Neural cell (in vitro differentiated cells): Measurements from ENCODE around the gene HDC. TPM values are rescaled to one million over a fixed set of nuclear protein-coding genes. Genes with fewer than 3 reads are reported as not detected.

Experiments
- H2AFZ ChIP-seq: fragments of 200-600, 300-800 bp; sonication (generic), shearing (Covaris generic); 2 replicates; pipeline ENCODE4 v1.6.0; 2014; ENCODE audit warnings: low read depth, mild to moderate bottlenecking, antibody characterized with exemption, low read length, moderate library complexity
- H3F3A ChIP-seq: fragments of 200-600 bp; shearing (Covaris generic); 2 replicates; pipeline ENCODE4 v1.6.1; 2016; ENCODE audit warnings: mild to moderate bottlenecking, moderate library complexity, mixed read lengths, antibody characterized with exemption, low read length; ENCODE audit not compliant: insufficient read depth, poor library complexity, severe bottlenecking
- H3K27ac ChIP-seq: fragments of 200-600, 300-800 bp; sonication (generic), shearing (Covaris generic); 2 replicates; pipeline ENCODE4 v1.5.1; 2014; ENCODE audit warnings: mild to moderate bottlenecking, low read length, moderate library complexity
- H3K27me3 ChIP-seq: fragments of 300-800, 200-600 bp; sonication (generic), shearing (Covaris generic); 2 replicates; pipeline ENCODE4 v1.6.0; 2014; ENCODE audit warnings: mild to moderate bottlenecking, low read depth, low read length, moderate library complexity; ENCODE audit not compliant: insufficient read depth
- H3K36me3 ChIP-seq: fragments of 300-800, 200-600 bp; sonication (generic), shearing (Covaris generic); 2 replicates; pipeline ENCODE4 v1.5.1; 2014; ENCODE audit warnings: mild to moderate bottlenecking, antibody characterized with exemption, low read length, moderate library complexity; ENCODE audit not compliant: insufficient read depth
- H3K4me2 ChIP-seq: fragments of 300-800, 200-600 bp; sonication (generic), shearing (Covaris generic); 2 replicates; pipeline ENCODE4 v1.6.0; 2014; ENCODE audit warnings: mild to moderate bottlenecking, low read length
- H3K4me3 ChIP-seq: fragments of 300-800, 200-600 bp; sonication (generic), shearing (Covaris generic); 2 replicates; pipeline ENCODE4 v1.5.1; 2014; ENCODE audit warnings: mild to moderate bottlenecking, low read length, moderate library complexity
- H3K79me2 ChIP-seq: fragments of 200-600 bp; shearing (Covaris generic); replicated peaks from 2 replicates; pipeline ENCODE4 v1.6.0; 2014; ENCODE audit warnings: mild to moderate bottlenecking, low read length, moderate library complexity; ENCODE audit not compliant: insufficient read depth
- H3K9ac ChIP-seq: fragments of 300-800, 200-600 bp; sonication (generic), shearing (Covaris generic); 2 replicates; pipeline ENCODE4 v1.6.1; 2016; ENCODE audit warnings: mild to moderate bottlenecking, low read length, mixed read lengths
- H3K9me2 ChIP-seq: fragments of 200-600 bp; shearing (Covaris generic); 2 replicates; pipeline ENCODE4 v1.6.1; 2016; ENCODE audit warnings: mild to moderate bottlenecking, low read length, mixed read lengths; ENCODE audit not compliant: insufficient read depth
- H3K9me3 ChIP-seq: fragments of 200-600, 300-800 bp; sonication (generic), shearing (Covaris generic); 2 replicates; pipeline ENCODE4 v1.6.1; 2016; ENCODE audit warnings: mild to moderate bottlenecking, mixed run types, low read length, moderate library complexity, mixed read lengths
- H4K20me1 ChIP-seq: fragments of 200-600 bp; shearing (Covaris generic); 2 replicates; pipeline ENCODE4 v1.6.1; 2016; ENCODE audit warnings: mild to moderate bottlenecking, mixed run types; ENCODE audit not compliant: insufficient read depth
- EP300 ChIP-seq: fragments of 450-650 bp; conservative IDR thresholded peaks from 2 replicates; pipeline ENCODE4 v1.6.1; 2014; ENCODE audit warnings: antibody characterized with exemption, mild to moderate bottlenecking, moderate library complexity; ENCODE audit not compliant: poor library complexity, severe bottlenecking
- EZH2 ChIP-seq: fragments of 200-600, 300-800 bp; shearing (Covaris generic), sonication (generic); IDR thresholded peaks from 2 replicates; pipeline ENCODE4 v1.6.1; 2014; ENCODE audit warnings: antibody characterized with exemption, low read length, borderline replicate concordance, mild to moderate bottlenecking; ENCODE audit not compliant: insufficient read depth, poor library complexity, severe bottlenecking
- MXI1 ChIP-seq: fragments of 450-650 bp; conservative IDR thresholded peaks from 2 replicates; pipeline ENCODE4 v1.6.1; 2014; ENCODE audit warnings: antibody characterized with exemption, mild to moderate bottlenecking; ENCODE audit not compliant: poor library complexity, severe bottlenecking
- POLR2AphosphoS5 ChIP-seq: IDR thresholded peaks from 2 replicates; pipeline ENCODE4 v1.6.1; 2012
- RAD21 ChIP-seq: fragments of 450-650 bp; conservative IDR thresholded peaks from 2 replicates; pipeline ENCODE4 v1.6.1; 2014; ENCODE audit warnings: antibody characterized with exemption, mild to moderate bottlenecking, moderate library complexity
- SMC3 ChIP-seq: fragments of 450-650 bp; conservative IDR thresholded peaks from 2 replicates; pipeline ENCODE4 v1.6.1; 2014; ENCODE audit warnings: antibody characterized with exemption, mild to moderate bottlenecking, moderate library complexity; ENCODE audit not compliant: poor library complexity
- TAF1 ChIP-seq: IDR thresholded peaks from 2 replicates; pipeline ENCODE4 v1.6.1; 2012; ENCODE audit warnings: low read depth
- polyA plus RNA-seq: library from polyadenylated mRNA; depleted of rRNA; stranded (reverse); fragments of >200 nt; gene quantifications from 2 replicates; pipeline ENCODE4 v1.2.3, GENCODE V29; 2014
- TF ChIP-seq, protein P1 (sequence below): IDR thresholded peaks from 2 replicates; pipeline ENCODE4 v1.6.1; 2012; ENCODE audit warnings: borderline replicate concordance
- TF ChIP-seq, protein P2 (sequence below): fragments of 450-650 bp; IDR thresholded peaks from 2 replicates; pipeline ENCODE4 v1.5.1; 2014; ENCODE audit warnings: antibody characterized with exemption, mild to moderate bottlenecking, moderate library complexity; ENCODE audit not compliant: poor library complexity, severe bottlenecking

Gene HDC
- polyA plus RNA-seq, 1 donor from 2014 or later, result 4.5 TPM

DNA sequence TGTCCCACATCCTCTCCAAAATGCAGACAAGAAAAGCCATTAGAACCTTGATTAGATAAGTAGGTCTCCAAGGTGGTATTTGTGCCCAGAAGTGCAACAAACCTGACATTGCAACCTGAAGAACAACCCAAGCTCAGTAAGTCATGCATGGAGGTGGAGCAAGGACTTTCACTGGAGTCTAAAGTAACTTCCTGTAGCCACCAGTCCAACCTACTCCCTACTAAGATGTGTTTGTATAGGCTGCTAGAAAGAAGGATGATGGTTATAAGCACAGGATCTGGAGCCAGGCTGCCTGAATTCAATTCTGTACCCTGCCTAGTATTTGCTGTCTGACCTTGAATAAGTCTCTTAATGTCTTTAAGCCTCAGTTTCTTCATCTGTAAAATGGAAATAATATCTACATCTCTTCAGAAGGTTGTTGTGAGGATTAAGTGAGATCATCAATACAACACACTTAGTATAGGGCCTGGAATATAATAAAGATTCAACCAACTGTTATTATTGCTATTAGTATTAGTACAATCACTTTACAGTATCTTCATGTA is 32.3 kb downstream of the HDC start:
- no peak overlapping the region for H2AFZ ChIP-seq
- H3K9ac ChIP-seq, result no peak overlapping the region
- H3K36me3 ChIP-seq, result no peaks in the 10 kb centered on the region
- H3F3A ChIP-seq, result no peaks in the 10 kb centered on the region
- H3K27ac ChIP-seq, result no peak overlapping the region
- no peaks in the 10 kb centered on the region for H3K79me2 ChIP-seq
- no peaks in the 10 kb centered on the region for H3K9me3 ChIP-seq
- no peak overlapping the region for H3K4me3 ChIP-seq
- H4K20me1 ChIP-seq, result no peaks in the 10 kb centered on the region
- H3K9me2 ChIP-seq, result no peaks in the 10 kb centered on the region
- TF ChIP-seq TAF1, result no peak
- no peak overlapping the region for H3K4me2 ChIP-seq
- H3K27me3 ChIP-seq, result no peaks in the 10 kb centered on the region

DNA sequence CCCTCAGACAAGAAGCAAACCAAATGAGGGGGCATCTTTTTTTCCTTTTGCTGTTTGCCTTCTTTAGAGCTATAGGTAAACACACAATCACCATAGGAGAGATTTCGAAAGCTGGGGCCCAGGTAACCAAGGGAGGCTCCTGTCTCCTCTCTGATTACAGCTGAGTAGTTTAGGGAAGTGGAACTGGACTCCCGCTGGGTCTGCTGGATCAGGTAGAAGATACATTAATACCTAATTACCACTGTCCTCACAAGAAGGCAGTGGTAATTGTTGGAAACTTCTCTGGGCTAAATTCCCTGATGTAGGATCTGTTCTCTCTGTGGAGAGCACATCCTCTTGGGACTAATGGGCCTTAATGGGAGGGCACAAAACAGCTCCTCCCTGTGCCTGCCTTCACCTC is 32.7 kb downstream of the HDC start:
- Histone ChIP-seq H3K9me2 (no peaks in the 10 kb centered on the region), H2AFZ (no peak overlapping the region)
- TF ChIP-seq EZH2 (no peak), EP300 (no peak), SMC3 (no peak), TAF1 (no peak), MXI1 (no peak), POLR2AphosphoS5 (no peak), RAD21 (no peak)
- TF ChIP-seq, protein P1, sequence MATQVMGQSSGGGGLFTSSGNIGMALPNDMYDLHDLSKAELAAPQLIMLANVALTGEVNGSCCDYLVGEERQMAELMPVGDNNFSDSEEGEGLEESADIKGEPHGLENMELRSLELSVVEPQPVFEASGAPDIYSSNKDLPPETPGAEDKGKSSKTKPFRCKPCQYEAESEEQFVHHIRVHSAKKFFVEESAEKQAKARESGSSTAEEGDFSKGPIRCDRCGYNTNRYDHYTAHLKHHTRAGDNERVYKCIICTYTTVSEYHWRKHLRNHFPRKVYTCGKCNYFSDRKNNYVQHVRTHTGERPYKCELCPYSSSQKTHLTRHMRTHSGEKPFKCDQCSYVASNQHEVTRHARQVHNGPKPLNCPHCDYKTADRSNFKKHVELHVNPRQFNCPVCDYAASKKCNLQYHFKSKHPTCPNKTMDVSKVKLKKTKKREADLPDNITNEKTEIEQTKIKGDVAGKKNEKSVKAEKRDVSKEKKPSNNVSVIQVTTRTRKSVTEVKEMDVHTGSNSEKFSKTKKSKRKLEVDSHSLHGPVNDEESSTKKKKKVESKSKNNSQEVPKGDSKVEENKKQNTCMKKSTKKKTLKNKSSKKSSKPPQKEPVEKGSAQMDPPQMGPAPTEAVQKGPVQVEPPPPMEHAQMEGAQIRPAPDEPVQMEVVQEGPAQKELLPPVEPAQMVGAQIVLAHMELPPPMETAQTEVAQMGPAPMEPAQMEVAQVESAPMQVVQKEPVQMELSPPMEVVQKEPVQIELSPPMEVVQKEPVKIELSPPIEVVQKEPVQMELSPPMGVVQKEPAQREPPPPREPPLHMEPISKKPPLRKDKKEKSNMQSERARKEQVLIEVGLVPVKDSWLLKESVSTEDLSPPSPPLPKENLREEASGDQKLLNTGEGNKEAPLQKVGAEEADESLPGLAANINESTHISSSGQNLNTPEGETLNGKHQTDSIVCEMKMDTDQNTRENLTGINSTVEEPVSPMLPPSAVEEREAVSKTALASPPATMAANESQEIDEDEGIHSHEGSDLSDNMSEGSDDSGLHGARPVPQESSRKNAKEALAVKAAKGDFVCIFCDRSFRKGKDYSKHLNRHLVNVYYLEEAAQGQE, result no peak

DNA sequence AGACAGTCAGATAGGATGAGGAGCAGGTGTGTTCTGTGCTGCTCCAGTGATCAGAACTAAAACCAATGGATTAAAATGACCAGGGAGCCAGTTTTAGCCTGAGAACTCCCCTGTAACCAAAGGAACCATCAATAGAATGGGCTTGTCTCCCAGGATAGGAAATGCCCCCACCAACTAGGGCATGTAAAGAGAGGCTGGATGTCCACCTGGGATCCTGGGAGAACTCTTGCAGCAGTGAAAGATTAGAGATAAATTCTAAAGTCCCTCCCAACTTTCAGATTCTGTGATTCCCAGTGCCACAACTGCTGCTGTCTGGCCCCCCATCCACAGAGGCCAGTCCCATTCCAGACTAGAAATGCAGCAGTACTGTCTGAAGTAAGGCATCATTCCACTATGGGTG is 33.8 kb downstream of the HDC start:
- Histone ChIP-seq H3K36me3 (no peaks in the 10 kb centered on the region), H3F3A (no peaks in the 10 kb centered on the region), H3K27me3 (no peaks in the 10 kb centered on the region), H2AFZ (no peak overlapping the region), H3K4me3 (no peak overlapping the region), H3K79me2 (no peaks in the 10 kb centered on the region), H3K4me2 (no peak overlapping the region), H3K9ac (no peak overlapping the region), H3K9me3 (no peaks in the 10 kb centered on the region), H4K20me1 (no peaks in the 10 kb centered on the region), H3K27ac (no peak overlapping the region), H3K9me2 (no peaks in the 10 kb centered on the region)
- TF ChIP-seq, protein P1, result no peak
- TF ChIP-seq SMC3, result no peak
- no peak for TF ChIP-seq EP300
- no peak for TF ChIP-seq TAF1
- TF ChIP-seq POLR2AphosphoS5, result no peak
- no peak for TF ChIP-seq MXI1
- no peak for TF ChIP-seq EZH2
- no peak for TF ChIP-seq RAD21
- TF ChIP-seq, protein P2, sequence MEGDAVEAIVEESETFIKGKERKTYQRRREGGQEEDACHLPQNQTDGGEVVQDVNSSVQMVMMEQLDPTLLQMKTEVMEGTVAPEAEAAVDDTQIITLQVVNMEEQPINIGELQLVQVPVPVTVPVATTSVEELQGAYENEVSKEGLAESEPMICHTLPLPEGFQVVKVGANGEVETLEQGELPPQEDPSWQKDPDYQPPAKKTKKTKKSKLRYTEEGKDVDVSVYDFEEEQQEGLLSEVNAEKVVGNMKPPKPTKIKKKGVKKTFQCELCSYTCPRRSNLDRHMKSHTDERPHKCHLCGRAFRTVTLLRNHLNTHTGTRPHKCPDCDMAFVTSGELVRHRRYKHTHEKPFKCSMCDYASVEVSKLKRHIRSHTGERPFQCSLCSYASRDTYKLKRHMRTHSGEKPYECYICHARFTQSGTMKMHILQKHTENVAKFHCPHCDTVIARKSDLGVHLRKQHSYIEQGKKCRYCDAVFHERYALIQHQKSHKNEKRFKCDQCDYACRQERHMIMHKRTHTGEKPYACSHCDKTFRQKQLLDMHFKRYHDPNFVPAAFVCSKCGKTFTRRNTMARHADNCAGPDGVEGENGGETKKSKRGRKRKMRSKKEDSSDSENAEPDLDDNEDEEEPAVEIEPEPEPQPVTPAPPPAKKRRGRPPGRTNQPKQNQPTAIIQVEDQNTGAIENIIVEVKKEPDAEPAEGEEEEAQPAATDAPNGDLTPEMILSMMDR, result no peak

More for the DNA sequence above, 32.7 kb downstream of the HDC start:
- no peak overlapping the region for H3K4me3 ChIP-seq
- H4K20me1 ChIP-seq, result no peaks in the 10 kb centered on the region
- no peak overlapping the region for H3K9ac ChIP-seq
- no peak overlapping the region for H3K27ac ChIP-seq
- H3K27me3 ChIP-seq, result no peaks in the 10 kb centered on the region
- H3K9me3 ChIP-seq, result no peaks in the 10 kb centered on the region
- H3F3A ChIP-seq, result no peaks in the 10 kb centered on the region
- H3K36me3 ChIP-seq, result no peaks in the 10 kb centered on the region
- H3K79me2 ChIP-seq, result no peaks in the 10 kb centered on the region
- no peak overlapping the region for H3K4me2 ChIP-seq
